COLO668 (cell line): Measurements from ENCODE around the gene CHD8.

Experiments used
- DNase-seq: peaks from one replicate; lab custom pipeline; 2025; ENCODE audit not compliant: unreplicated experiment; lab: John Stamatoyannopoulos, UW

The CHD8 gene

GRCh38 chr14:21369949-21370679 is 85.8 kb downstream of the CHD8 start:
- no peak for DNase-seq

- DNase-seq, result no peak
These were observed 88.3 kb downstream of the CHD8 start for GRCh38 chr14:21367582-21368144.

GRCh38 chr14:21356511-21356910 is 99.4 kb downstream of the CHD8 start:
- DNase-seq, result no peak

- no peak for DNase-seq
These were observed 103.3 kb downstream of the CHD8 start for GRCh38 chr14:21352587-21352986.

GRCh38 chr14:21350539-21350938 is 105.4 kb downstream of the CHD8 start:
- DNase-seq, result no peak

GRCh38 chr14:21347201-21347600 is 108.7 kb downstream of the CHD8 start:
- no peak for DNase-seq

- DNase-seq, result no peak
These were observed 109.3 kb downstream of the CHD8 start for GRCh38 chr14:21346532-21347135.

- DNase-seq, result no peak
These were observed 112.7 kb downstream of the CHD8 start for GRCh38 chr14:21343035-21343794.
